HepG2 (cell line): ENCODE measurements around the gene SGPP1. TPM values are rescaled to one million over a fixed set of nuclear protein-coding genes. Genes with fewer than 3 reads are reported as not detected.
A peak's percentile ranks its signal among the peaks of the same experiment; 100 is the strongest.

Experiments
- ATAC-seq: fragments of 200-7000 bp; cut with Tn5 transposase; 3 replicates; pipeline ENCODE4 v1.9.1; 2020; ENCODE audit warnings: mild to moderate bottlenecking, moderate library complexity
- BruUV-seq: library from RNA; stranded (reverse); fragments of 400-500 nt; replicated peaks from 2 replicates; lab custom pipeline; 2021; lab: Mats Ljungman, UMichigan
- CTCF ChIA-PET: fragments of 300-600 bp; formaldehyde crosslinking; extraction: SDS; loops from one replicate; lab custom pipeline; 2021; ENCODE audit warnings: low total read pairs, inconsistent platforms, low intra/inter-chr PET ratio; lab: Yijun Ruan, JAX
- POLR2A ChIA-PET: fragments of 350-600 bp; sonication (Branson Sonifier 250); formaldehyde crosslinking; loops from one replicate; lab custom pipeline; 2020; ENCODE audit warnings: antibody characterized with exemption, inconsistent platforms; lab: Yijun Ruan, JAX
- DNase-seq: peaks from one replicate; pipeline ENCODE4 v3.0.0-alpha.2; 2015; ENCODE audit warnings: low spot score
- FAIRE-seq: peaks from 3 replicates; lab custom pipeline; 2011; peaks lifted over from hg19 to GRCh38; lab: Jason Lieb, UNC
- H2AFZ ChIP-seq: one replicate; pipeline ENCODE4 v1.6.1; 2011; ENCODE audit warnings: low read length, inconsistent platforms
- H3K27ac ChIP-seq: fragments of 300-600 bp; 3 replicates; pipeline ENCODE4 v1.8.0; 2011; ENCODE audit warnings: mixed run types, mild to moderate bottlenecking, mixed read lengths, low read length, inconsistent platforms; ENCODE audit not compliant: insufficient read depth; ENCODE audit errors: extremely low read length
- H3K27me3 ChIP-seq, 2 experiments: fragments of 200-600 bp in 1 of 2; 2 replicates in 1 of 2; 3 replicates in 1 of 2; pipeline versions ENCODE4 v1.6.0 to v1.8.0; 2011; ENCODE audit warnings: low read length in 2 of 2, mild to moderate bottlenecking in 2 of 2, moderate library complexity in 2 of 2, inconsistent platforms in 1 of 2; ENCODE audit not compliant: insufficient read depth in 2 of 2, control insufficient read depth in 1 of 2
- H3K36me3 ChIP-seq, 2 experiments: fragments of 200-600 bp in 1 of 2; replicated peaks in 1 of 2; 2 replicates in 1 of 2; 3 replicates in 1 of 2; pipeline versions ENCODE4 v1.5.1 to v1.8.0; 2011; ENCODE audit warnings: low read length in 2 of 2, inconsistent platforms in 1 of 2; ENCODE audit not compliant: insufficient read depth in 2 of 2, control insufficient read depth in 1 of 2
- H3K4me1 ChIP-seq: 2 replicates; pipeline ENCODE4 v1.5.1; 2012; ENCODE audit warnings: low read length, inconsistent platforms; ENCODE audit not compliant: insufficient read depth
- H3K4me2 ChIP-seq: 2 replicates; pipeline ENCODE4 v1.6.0; 2011; ENCODE audit warnings: low read depth, low read length, inconsistent platforms
- H3K4me3 ChIP-seq, 3 experiments: fragments of 200-600 bp in 1 of 3; sonication (generic), shearing (Covaris generic) in 1 of 3; replicated peaks in 1 of 3; 2 replicates each; pipeline ENCODE4 v1.5.1; 2011 to 2016; ENCODE audit warnings: low read length in 3 of 3, inconsistent platforms in 2 of 3, low read depth in 2 of 3, mild to moderate bottlenecking in 2 of 3, control low read depth in 1 of 3, mixed read lengths in 1 of 3; ENCODE audit not compliant: insufficient read depth in 1 of 3
- H3K79me2 ChIP-seq: one replicate; pipeline ENCODE4 v1.6.1; 2011; ENCODE audit warnings: low read length, inconsistent platforms; ENCODE audit not compliant: insufficient read depth
- H3K9ac ChIP-seq: 2 replicates; pipeline ENCODE4 v1.6.0; 2011; ENCODE audit warnings: mild to moderate bottlenecking, low read depth, low read length, inconsistent platforms; ENCODE audit not compliant: insufficient read depth
- H3K9me3 ChIP-seq: 2 replicates; pipeline ENCODE4 v1.5.1; 2012; ENCODE audit warnings: mild to moderate bottlenecking, low read length
- H4K20me1 ChIP-seq: 2 replicates; pipeline ENCODE4 v1.6.0; 2011; ENCODE audit warnings: inconsistent platforms, mild to moderate bottlenecking, low read length, moderate library complexity; ENCODE audit not compliant: insufficient read depth
- GMEB1 ChIP-seq: sonication (generic); formaldehyde crosslinking; IDR thresholded peaks from 2 replicates; pipeline ENCODE4 v1.5.1; 2020; ENCODE audit warnings: missing genetic modification reagents, mild to moderate bottlenecking, borderline replicate concordance
- MEF2D ChIP-seq: sonication (generic); formaldehyde crosslinking; IDR thresholded peaks from 2 replicates; pipeline ENCODE4 v1.5.1; 2020; ENCODE audit warnings: mild to moderate bottlenecking, missing genetic modification reagents
- TIGD3 ChIP-seq: sonication (generic); formaldehyde crosslinking; IDR thresholded peaks from 2 replicates; pipeline ENCODE4 v1.5.1; 2020; ENCODE audit warnings: mild to moderate bottlenecking, missing genetic modification reagents, borderline replicate concordance
- ZNF234 ChIP-seq: sonication (generic); formaldehyde crosslinking; conservative IDR thresholded peaks from 2 replicates; pipeline ENCODE4 v1.5.1; 2020; ENCODE audit warnings: mild to moderate bottlenecking, missing genetic modification reagents
- ZNF407 ChIP-seq: sonication (generic); formaldehyde crosslinking; IDR thresholded peaks from one replicate; pipeline ENCODE4 v1.5.1; 2020; ENCODE audit warnings: mild to moderate bottlenecking, missing genetic modification reagents; ENCODE audit errors: not compliant biosample characterization
- WGBS: methylation state at CpG from one replicate; pipeline ENCODE4 v1.1.6; 2017; ENCODE audit warnings: low lambda C conversion rate; 5-methylcytosine and 5-hydroxymethylcytosine counted together
- in situ Hi-C: cut with HindIII; loops from 2 replicates; pipeline ENCODE4 v1.10.0; 2017; ENCODE audit warnings: low pct_unique_long_range_greater_than_20kb; ENCODE audit not compliant: extremely low pct_ligation_motif_present
- intact Hi-C: fragments of 100-400 bp; cut with micrococcal nuclease; formaldehyde crosslinking; loops from one replicate; pipeline ENCODE4 v1.10.0; 2022; ENCODE audit not compliant: unreplicated experiment
- polyA plus RNA-seq, 8 experiments: library from polyadenylated mRNA; depleted of rRNA in 3 of 8; stranded (reverse) in 7 of 8; unstranded in 1 of 8; fragments of >200 nt; fragmentation: Illumina TruSeq in 4 of 8; extraction: Trizol in 4 of 8; gene quantifications; 2 replicates each; pipeline versions ENCODE4 v1.2.1 to v1.2.3, GENCODE V29; 2011 to 2016; ENCODE audit warnings: low read depth in 4 of 8, missing spikeins in 1 of 8, mixed read lengths in 1 of 8; ENCODE audit not compliant: insufficient read depth in 1 of 8
- total RNA-seq, 5 experiments: library from RNA; depleted of rRNA; stranded (reverse); fragments of >200 nt; fragmentation: Illumina TruSeq; extraction: Trizol; gene quantifications; 2 replicates each; pipeline ENCODE4 v1.2.3, GENCODE V29; 2016; ENCODE audit warnings: low read depth in 1 of 5

SGPP1 gene
- total and polyA plus RNA-seq, 2 of the 13 experiments (the other 11 are each of a cell fraction or from before 2014, with no cell fraction given): 6.4 to 6.8 TPM

GRCh38 chr14:63671987-63672386 lies 55.9 kb downstream of the SGPP1 start:
- POLR2A ChIA-PET: no interaction called here
- Histone ChIP-seq H3K9ac (no peak overlapping the region), H3K36me3 (no peaks in the 10 kb centered on the region), H2AFZ (no peak overlapping the region), H3K4me3 (no peak overlapping the region), H3K27ac (no peak overlapping the region), H3K4me1 (peaks cover 19% of the 10 kb centered on the region; the same call in 1 of the 2 replicates), H4K20me1 (no peaks in the 10 kb centered on the region), H3K4me2 (peak overlapping the region; percentile 0; the same call in 1 of the 2 replicates), H3K79me2 (no peaks in the 10 kb centered on the region), H3K27me3 (no peaks in the 10 kb centered on the region), H3K9me3 (no peaks in the 10 kb centered on the region)
- no peak for FAIRE-seq
- BruUV-seq: no TSS peak
- DNase-seq: no peak
- intact Hi-C loops (no loop called here), in situ Hi-C loops (no loop called here)
- CTCF ChIA-PET: no interaction called here
- no peak for TF ChIP-seq MEF2D (CRISPR knock-in tag)
- no peak for ATAC-seq
- 46% methylated on average over 3 of the region's 3 CpGs for WGBS

GRCh38 chr14:63670692-63671091 lies 57.2 kb downstream of the SGPP1 start:
- H3K27ac ChIP-seq: no peak overlapping the region
- no peak overlapping the region for H2AFZ ChIP-seq
- no peaks in the 10 kb centered on the region for H3K27me3 ChIP-seq
- no peaks in the 10 kb centered on the region for H3K79me2 ChIP-seq
- H3K9me3 ChIP-seq: no peaks in the 10 kb centered on the region
- intact Hi-C loops (no loop called here), in situ Hi-C loops (no loop called here)
- FAIRE-seq (no peak), ATAC-seq (no peak), DNase-seq (no peak)
- no peaks in the 10 kb centered on the region for H4K20me1 ChIP-seq
- H3K4me3 ChIP-seq: no peak overlapping the region
- POLR2A ChIA-PET: no interaction called here
- H3K36me3 ChIP-seq: no peaks in the 10 kb centered on the region
- H3K4me2 ChIP-seq: no peak overlapping the region
- BruUV-seq: no TSS peak
- H3K4me1 ChIP-seq: peaks cover 19% of the 10 kb centered on the region; the same call in 1 of the 2 replicates
- H3K9ac ChIP-seq: no peak overlapping the region
- CTCF ChIA-PET: no interaction called here
- TF ChIP-seq ZNF234: no peak
- no peak for TF ChIP-seq GMEB1 (CRISPR knock-in tag)
- TF ChIP-seq ZNF407: no peak
- TF ChIP-seq TIGD3 (CRISPR knock-in tag): no peak
